Right ventricle myocardium superior (tissue), 1 donor: ENCODE measurements around the gene FMR1. TPM values are rescaled to one million over a fixed set of nuclear protein-coding genes. Genes with fewer than 3 reads are reported as not detected.

Source experiments
- ATAC-seq: fragments of 200-7000 bp; cut with Tn5 transposase; one replicate; pipeline ENCODE4 v1.9.1; 2020; ENCODE audit warnings: mild to moderate bottlenecking; ENCODE audit not compliant: poor library complexity
- DNase-seq: peaks from one replicate; pipeline ENCODE4 v3.0.0-alpha.2; 2020
- intact Hi-C: fragments of 100-400 bp; cut with DNase I; formaldehyde crosslinking; loops from one replicate; pipeline ENCODE4 v1.11.2; 2022
- total RNA-seq: library from RNA; stranded (reverse); fragmentation: NEBNext Ultra II Directional; extraction: Animal tissue kit (Norgen Biotek cat#: 25700); gene quantifications from one replicate; pipeline ENCODE4 v1.2.1, GENCODE V29; 2021
- donor health status: DM: no; HTN: yes; CAD: no; lungs with severe emphysema.

The FMR1 gene
- total RNA-seq, 1 donor from 2014 or later = 25.7 TPM

GRCh38 chrX:147981038-147981752 is 69.5 kb downstream of the FMR1 start, which contains the start of gene FMR1NB:
TSS of gene FMR1NB (plus strand) at chrX:147981337. CDS start at chrX:147981403, 66 bp downstream.
- ATAC-seq (no peak), DNase-seq (no peak)
- intact Hi-C loops = no loop called here

Other genes starting within 250 kb of the FMR1 start
- gene FMR1NB, start 69.4 kb downstream of the FMR1 start, total RNA-seq = not detected